ENCODE measurements around the gene UGT2A2.
"Not testable (repeated sequence)": the region's sequence is repeated elsewhere in the genome, so short reads cannot be mapped to it uniquely, and the experiment has no call there.

Gene UGT2A2

DNA sequence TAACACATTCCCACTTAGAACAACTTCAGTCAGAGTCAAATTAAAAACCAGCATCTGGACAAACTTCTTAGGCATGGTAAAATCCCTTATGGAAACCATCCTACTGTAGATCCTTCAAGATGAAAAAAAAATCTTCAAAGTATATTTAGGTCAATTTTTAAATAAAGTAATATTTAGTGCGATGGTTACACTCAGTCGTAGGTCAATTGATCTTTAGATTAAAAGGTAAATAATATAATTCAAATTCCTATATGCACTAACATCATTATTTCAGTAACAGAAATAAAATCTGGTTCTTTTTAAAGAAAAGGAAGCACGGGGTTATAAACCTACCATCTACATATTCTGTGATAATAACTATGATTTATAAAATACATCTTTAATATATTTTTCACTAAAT, at the start of gene UGT2A2:
Gene UGT2A2 (minus strand): TSS at position 101 of the 400 bp plus-strand sequence. CDS start 2 bp downstream, at position 99.
- no peak for DNase-seq (ENCODE audit: low spot score)

DNA sequence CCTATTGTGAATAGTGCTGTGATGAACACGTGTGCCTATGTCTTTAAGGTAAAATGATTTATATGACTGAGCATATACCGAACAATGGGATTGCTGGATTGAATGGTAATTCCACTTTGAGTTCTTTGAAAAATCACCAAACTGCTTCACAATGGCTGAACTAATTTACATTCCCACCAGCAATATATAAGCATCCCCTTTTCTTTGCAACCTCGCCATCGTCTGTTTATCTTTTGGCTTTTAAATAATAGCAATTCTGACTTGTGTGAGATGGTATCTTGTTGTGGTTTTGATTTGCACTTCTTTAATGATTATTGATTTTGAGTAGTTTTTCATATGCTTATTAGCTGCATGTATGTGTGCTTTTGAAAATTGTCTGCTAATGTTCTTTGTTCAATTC, 45.4 kb upstream of the UGT2A2 start:
- no peak for DNase-seq (ENCODE audit: low spot score)

GRCh38 chr4:69668680-69669079, 29.2 kb upstream of the UGT2A2 start:
- DNase-seq (ENCODE audit: low spot score): no peak

DNA sequence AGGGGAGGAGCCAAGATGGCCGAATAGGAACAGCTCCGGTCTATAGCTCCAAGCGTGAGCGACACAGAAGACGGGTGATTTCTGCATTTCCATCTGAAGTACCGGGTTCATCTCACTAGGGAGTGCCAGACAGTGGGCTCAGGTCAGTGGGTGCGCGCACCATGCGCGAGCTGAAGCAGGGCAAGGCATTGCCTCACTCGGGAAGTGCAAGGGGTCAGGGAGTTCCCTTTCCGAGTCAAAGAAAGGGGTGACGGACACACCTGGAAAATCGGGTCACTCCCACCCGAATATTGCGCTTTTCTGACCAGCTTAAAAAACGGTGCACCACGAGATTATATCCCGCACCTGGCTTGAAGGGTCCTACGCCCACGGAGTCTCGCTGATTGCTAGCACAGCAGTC, 24.6 kb upstream of the UGT2A2 start:
- DNase-seq (ENCODE audit: low spot score): not testable (repeated sequence)

DNA sequence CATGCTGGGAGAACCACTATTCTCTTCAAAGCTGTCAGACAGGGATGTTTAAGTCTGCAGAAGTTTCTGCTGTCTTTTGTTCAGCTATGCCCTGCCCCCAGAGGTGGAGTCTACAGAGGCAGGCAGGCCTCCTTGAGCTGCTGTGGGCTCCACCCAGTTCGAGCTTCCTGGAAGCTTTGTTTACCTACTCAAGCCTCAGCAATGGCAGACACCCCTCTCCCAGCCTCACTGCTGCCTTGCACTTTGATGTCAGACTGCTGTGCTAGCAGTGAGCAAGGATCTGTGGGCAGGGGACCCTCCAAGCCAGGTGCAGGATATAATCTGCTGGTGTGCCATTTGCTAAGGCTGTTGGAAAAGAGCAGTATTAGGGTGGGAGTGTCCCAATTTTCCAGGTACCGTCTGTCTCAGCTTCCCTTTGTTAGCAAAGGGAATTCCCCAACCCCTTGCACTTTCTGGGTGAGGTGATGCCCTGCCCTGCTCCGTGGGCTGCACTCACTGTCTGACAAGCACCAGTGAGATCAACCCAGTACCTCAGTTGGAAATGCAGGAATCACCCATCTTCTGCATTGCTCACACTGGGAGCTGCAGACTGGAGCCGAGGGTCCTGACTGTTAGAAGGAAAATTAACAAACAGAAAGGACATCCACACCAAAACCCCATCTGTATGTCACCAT, 21.8 kb upstream of the UGT2A2 start:
- DNase-seq (ENCODE audit: low spot score): peak; percentile 17

DNA sequence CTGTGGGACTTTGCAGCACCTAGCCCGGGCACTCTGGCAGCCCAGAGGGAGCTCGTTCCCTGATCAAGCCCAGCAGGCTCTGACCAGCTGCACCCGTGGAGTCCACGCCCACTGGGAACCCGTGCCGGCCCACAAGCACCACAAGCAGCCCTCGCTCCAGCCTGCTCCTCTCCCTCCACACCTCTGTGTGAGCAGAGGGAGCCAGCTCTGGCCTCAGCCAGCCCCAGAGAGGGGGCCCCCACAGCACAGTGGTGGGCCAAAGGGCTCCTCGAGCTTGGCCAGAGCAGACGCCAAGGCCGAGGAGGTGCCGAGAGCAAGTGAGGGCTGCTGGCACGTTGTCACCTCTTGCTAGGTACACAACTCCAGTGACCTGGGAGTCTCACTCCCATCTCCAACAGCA, 18.7 kb upstream of the UGT2A2 start:
- no peak for DNase-seq (ENCODE audit: low spot score)

- no peak for DNase-seq (ENCODE audit: low spot score)
Observed at GRCh38 chr4:69656653-69657158, 17.3 kb upstream of the UGT2A2 start.

DNA sequence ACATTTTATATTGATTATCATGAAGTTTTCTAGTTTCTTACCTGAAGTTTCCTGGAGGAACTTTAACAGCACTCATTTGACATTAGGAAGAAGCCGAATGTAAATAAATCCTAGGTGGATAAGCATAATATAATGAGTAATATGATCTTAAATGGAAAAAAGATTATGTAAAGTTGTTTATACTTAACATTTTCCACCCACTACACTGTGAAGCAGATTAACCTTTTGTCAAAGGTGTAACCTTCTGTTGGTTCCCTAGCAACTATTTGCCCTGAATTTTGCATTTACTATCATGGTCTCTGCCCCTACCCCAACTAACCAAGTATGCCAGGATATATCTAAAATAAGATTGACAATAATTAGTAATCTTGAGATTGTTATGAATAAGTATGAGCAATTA, 13.7 kb upstream of the UGT2A2 start, which contains the start of gene UGT2A1:
Gene UGT2A1 (minus strand): TSS at position 101 of the 400 bp plus-strand sequence. CDS start 5,603 bp downstream, outside the sequence.
- no peak for DNase-seq (ENCODE audit: low spot score)

DNA sequence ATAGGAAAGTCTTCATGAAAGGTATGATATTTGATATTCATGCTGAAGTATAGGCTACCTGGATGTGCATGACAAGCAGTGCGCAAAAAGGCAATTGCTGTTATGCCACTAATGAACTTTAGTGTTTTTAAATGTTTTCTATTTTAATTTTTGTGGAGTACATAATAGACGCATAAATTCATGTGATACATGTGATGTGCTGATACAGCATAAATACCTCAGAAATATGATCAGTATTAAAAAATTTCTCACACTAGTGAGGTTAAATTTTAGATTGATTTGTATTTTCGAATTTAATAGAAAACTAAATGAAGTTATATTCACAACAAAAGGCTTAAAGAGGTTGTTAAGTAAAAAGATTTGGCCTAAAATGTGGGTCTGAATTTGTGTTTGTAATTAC, 11.4 kb upstream of the UGT2A2 start:
- no peak for DNase-seq (ENCODE audit: low spot score)

DNA sequence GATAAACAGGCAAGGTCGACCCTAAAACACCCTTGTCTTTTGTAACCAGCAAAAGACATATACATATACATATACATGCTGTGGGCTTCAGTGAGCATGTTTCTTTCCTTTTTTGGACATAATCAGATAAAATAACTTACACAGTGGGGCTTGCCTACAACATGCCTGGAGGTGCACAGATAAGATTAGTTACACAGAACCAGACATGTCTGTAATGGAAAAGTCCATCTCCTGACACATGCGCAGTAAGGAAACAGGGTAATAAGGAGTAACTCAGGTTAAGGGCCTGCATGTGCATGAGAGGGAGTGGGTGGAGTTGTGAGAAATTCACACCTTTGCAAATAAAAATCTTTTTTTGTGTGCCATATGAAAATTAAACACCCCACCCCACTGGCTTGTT, 10.2 kb upstream of the UGT2A2 start:
- DNase-seq (ENCODE audit: low spot score): no peak

- DNase-seq (ENCODE audit: low spot score): no peak
Observed at GRCh38 chr4:69649207-69649606, 9.8 kb upstream of the UGT2A2 start.

DNA sequence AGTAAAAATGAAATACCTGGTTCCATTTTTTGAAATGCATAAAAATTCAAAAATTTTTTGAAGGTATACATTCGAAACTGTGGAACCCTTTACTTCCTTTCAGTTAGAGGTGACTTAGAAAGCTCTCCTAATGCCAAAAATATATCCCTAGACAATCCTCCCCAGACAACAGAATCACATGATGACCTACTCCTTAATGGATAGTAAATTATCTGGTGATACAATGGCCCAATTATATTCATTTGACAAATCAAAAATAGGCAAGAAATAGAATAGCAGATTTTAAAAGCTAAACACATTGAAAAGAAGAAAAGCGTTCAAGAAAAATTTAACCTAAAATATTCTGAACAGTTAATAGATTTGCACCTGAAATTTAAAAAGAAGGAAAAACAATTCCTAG, 3.5 kb upstream of the UGT2A2 start:
- no peak for DNase-seq (ENCODE audit: low spot score)

DNA sequence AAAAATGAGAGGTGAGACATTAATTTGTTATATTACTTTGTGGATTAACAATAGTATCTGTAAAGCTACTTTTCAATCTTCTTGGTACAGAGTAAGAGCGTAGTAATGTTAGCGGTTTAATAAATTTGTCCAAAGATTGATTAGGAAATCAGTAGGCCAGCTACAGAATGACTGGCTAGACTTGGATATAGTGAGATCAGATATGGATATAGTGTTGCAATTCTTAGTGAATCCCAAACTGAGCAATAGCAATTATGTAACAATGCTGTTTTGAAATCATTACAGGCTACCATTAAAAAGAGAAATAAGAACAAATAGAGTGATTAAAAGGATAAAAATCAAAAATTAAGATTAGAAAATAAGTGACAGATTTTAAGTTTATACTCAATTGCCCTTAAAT, 847 bp upstream of the UGT2A2 start:
- DNase-seq (ENCODE audit: low spot score): no peak

- DNase-seq (ENCODE audit: low spot score): no peak
Observed at GRCh38 chr4:69617083-69617694, 22.3 kb downstream of the UGT2A2 start.

DNA sequence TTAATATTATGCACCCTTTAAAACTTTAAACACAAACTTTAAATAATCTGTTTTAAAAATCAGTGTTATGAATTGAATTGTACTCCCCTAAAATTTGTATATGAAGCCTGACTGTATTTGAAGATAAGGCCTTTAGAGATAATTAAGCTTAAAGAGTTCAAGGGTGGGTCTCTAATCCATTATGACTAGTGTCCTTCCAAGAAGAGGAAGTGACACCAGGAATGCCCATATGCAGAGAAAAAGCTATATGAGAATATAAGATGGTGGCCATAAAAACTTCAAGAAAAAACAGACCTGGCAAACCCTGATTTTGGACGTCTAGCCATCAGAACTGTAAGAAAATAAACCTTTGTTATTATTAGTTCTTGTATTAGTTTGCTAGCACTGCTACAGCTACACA, 29.0 kb downstream of the UGT2A2 start:
- no peak for DNase-seq (ENCODE audit: low spot score)

DNA sequence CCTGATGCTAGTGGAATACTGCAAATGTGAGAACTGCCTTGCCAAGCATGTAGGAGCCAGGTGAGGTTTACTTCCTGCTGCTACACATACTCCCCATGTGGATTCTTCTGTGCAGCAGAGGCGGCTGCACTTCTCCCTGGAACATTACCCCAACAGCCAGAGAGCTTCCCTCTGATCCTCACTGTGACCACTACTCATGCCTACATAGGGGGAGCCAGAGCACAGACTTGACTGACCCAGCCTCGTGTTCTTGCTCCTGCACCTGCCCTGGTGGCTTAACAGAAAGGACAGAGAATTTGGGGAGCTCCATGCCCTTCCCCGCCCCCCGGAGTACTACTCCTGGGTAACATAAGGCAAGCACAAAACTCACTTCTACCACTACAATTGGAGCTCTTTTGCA, 38.4 kb downstream of the UGT2A2 start:
- no peak for DNase-seq (ENCODE audit: low spot score)

DNA sequence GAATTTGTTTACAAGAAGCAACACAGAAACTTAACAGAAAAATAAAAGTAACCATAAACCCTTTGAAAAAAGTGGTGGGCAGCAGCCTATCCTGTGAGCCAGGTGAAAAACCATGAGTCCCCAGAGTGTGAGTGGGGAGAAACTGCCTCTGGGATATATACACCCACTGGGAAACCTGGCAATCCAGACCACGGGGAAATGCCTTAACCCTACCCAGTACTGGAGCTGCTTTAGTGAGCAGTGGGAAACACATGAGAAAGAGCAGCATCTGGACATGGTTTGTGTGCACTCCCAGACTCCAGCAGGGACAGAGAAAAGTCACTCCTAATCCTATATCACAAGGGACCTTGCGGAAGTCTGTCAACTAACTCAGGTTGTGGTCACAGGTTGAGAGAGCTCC, 39.4 kb downstream of the UGT2A2 start:
- no peak for DNase-seq (ENCODE audit: low spot score)

GRCh38 chr4:69594382-69594781, 45.1 kb downstream of the UGT2A2 start:
- no peak for DNase-seq (ENCODE audit: low spot score)

DNA sequence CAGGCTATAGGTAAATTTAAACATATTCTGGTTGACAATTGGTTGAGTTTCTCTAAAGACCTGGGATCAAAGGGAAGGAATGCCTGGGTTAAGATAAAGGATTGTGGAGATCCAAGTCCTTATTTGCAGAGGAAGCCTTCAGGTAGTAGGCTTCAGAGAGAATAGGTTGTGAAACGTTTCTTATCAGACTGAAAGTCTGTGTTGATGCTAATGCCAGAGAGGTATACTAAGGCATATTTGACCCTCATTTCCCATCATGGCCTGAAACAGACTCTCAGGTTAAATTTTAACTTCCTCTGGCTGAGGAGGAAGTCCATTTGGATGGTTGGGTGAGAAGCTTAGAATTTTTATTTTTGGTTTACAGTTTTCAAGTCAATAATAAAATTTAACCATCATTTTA, 48.1 kb downstream of the UGT2A2 start:
- no peak for DNase-seq (ENCODE audit: low spot score)

GRCh38 chr4:69589884-69590283, 49.6 kb downstream of the UGT2A2 start:
- no peak for DNase-seq (ENCODE audit: low spot score)

DNA sequence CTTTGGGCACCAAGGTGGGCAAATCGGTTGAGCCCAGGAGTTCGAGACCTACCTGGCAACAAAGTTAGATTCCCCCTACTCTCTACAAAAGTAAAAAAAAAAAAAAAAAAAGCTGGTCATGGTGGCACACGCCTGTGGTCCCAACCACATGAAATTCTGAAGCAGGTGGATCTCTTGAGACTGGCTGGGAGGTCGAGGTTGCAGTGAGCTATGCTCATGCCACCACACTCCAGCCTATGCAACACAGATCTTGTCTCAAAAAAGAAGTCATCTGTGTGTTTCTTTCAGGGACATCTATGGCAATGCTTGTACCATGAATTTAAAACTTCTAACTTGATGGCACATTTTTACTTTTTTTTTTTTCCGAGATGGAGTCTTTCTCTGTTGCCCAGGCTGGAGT, 55.3 kb downstream of the UGT2A2 start:
- DNase-seq (ENCODE audit: low spot score): no peak

GRCh38 chr4:69583543-69583942, 55.9 kb downstream of the UGT2A2 start:
- DNase-seq (ENCODE audit: low spot score): no peak

- DNase-seq (ENCODE audit: low spot score): no peak
Observed at GRCh38 chr4:69577245-69577644, 62.2 kb downstream of the UGT2A2 start.
